Keratinocyte (primary cell): ENCODE data around the gene SLC9A3.

Experiments used
- EZH2 ChIP-seq: IDR thresholded peaks from one replicate; pipeline ENCODE4 v1.6.1; 2012; ENCODE audit warnings: inconsistent platforms, mild to moderate bottlenecking, low read length, moderate library complexity
- TF ChIP-seq, protein P1 (sequence below), 3 experiments: IDR thresholded peaks in 1 of 3; conservative IDR thresholded peaks in 1 of 3; optimal IDR thresholded peaks in 1 of 3; 2 replicates in 2 of 3; 3 replicates in 1 of 3; pipeline versions ENCODE3 to v1.5.1; 2011; ENCODE audit warnings: low read length in 3 of 3, mild to moderate bottlenecking in 3 of 3, moderate library complexity in 2 of 3, control low read depth in 1 of 3, inconsistent platforms in 1 of 3; ENCODE audit not compliant: insufficient read depth in 2 of 3; ENCODE audit errors: extremely low read depth in 1 of 3

DNA sequence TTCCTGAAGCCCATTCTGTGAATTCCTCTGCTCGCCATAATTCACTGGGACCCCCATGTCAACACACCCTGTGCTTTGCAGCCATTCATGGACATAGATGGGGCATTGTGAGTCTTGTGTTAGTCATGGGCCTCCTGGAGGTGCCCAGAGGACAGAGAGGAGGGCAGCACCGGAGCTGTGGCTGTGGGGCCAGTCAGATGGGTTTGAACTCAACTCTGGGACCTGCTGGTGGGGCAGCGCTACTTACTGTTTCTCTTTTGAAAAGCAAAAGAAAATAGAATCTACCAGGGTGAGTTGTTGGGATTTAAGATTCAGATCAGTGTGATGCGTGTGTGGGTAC is 92.6 kb downstream of the SLC9A3 start:
- TF ChIP-seq, protein P1, sequence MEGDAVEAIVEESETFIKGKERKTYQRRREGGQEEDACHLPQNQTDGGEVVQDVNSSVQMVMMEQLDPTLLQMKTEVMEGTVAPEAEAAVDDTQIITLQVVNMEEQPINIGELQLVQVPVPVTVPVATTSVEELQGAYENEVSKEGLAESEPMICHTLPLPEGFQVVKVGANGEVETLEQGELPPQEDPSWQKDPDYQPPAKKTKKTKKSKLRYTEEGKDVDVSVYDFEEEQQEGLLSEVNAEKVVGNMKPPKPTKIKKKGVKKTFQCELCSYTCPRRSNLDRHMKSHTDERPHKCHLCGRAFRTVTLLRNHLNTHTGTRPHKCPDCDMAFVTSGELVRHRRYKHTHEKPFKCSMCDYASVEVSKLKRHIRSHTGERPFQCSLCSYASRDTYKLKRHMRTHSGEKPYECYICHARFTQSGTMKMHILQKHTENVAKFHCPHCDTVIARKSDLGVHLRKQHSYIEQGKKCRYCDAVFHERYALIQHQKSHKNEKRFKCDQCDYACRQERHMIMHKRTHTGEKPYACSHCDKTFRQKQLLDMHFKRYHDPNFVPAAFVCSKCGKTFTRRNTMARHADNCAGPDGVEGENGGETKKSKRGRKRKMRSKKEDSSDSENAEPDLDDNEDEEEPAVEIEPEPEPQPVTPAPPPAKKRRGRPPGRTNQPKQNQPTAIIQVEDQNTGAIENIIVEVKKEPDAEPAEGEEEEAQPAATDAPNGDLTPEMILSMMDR (optimal IDR thresholded peaks at IDR 0.05 in 1 of 3, IDR thresholded peaks at IDR 0.05 in 1 of 3, conservative IDR thresholded peaks at IDR 0.05 in 1 of 3; ENCODE audit: extremely low read depth in 1 of 3, insufficient read depth in 2 of 3, low read length in 3 of 3), result no peak
- no peak for TF ChIP-seq EZH2
